ENCODE results near the gene GPRC5C.

Gene GPRC5C

DNA sequence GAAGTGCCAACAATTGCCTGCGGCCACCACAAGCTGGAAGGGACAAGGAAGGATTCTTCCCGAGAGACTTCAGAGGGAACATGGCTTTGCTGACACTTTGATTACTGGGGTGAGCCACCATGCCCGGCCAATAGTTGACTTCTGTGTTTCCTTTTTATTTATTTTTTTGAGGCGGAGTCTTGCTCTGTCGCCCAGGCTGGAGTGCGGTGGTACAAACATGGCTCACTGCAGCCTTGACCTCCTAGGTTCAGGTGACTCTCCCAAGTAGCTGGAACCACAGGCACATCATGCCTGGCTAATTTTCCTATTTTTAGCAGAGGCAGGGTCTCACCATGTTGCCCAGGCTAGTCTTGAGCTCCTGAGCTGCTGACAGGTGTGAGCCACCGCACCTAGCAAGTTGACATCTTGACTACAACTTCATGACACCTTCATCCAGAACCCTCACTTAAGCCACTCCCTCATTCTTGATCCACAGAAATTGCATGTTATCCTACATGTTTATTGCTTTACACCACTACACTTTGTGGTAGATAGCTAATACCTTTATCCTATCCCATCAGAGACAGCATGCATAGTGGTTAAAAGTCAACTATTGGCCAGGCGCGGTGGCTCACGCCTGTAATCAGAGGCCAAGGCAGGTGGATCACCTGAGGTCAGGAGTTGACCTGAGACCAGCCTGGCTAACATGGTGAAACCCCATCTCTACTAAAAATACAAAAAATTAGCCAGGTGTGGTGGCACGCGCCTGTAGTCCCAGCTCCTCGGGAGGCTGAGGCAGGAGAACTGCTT, 16.1 kb upstream of the GPRC5C start:
- H3K4me3 ChIP-seq (ENCODE audit: low read depth, low read length): no peak overlapping the region
- DNase-seq (ENCODE audit: low read depth): no peak
- TF ChIP-seq, protein P1, sequence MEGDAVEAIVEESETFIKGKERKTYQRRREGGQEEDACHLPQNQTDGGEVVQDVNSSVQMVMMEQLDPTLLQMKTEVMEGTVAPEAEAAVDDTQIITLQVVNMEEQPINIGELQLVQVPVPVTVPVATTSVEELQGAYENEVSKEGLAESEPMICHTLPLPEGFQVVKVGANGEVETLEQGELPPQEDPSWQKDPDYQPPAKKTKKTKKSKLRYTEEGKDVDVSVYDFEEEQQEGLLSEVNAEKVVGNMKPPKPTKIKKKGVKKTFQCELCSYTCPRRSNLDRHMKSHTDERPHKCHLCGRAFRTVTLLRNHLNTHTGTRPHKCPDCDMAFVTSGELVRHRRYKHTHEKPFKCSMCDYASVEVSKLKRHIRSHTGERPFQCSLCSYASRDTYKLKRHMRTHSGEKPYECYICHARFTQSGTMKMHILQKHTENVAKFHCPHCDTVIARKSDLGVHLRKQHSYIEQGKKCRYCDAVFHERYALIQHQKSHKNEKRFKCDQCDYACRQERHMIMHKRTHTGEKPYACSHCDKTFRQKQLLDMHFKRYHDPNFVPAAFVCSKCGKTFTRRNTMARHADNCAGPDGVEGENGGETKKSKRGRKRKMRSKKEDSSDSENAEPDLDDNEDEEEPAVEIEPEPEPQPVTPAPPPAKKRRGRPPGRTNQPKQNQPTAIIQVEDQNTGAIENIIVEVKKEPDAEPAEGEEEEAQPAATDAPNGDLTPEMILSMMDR (IDR thresholded peaks at IDR 0.05; ENCODE audit: control insufficient read depth, extremely low read depth, insufficient read depth): no peak

DNA sequence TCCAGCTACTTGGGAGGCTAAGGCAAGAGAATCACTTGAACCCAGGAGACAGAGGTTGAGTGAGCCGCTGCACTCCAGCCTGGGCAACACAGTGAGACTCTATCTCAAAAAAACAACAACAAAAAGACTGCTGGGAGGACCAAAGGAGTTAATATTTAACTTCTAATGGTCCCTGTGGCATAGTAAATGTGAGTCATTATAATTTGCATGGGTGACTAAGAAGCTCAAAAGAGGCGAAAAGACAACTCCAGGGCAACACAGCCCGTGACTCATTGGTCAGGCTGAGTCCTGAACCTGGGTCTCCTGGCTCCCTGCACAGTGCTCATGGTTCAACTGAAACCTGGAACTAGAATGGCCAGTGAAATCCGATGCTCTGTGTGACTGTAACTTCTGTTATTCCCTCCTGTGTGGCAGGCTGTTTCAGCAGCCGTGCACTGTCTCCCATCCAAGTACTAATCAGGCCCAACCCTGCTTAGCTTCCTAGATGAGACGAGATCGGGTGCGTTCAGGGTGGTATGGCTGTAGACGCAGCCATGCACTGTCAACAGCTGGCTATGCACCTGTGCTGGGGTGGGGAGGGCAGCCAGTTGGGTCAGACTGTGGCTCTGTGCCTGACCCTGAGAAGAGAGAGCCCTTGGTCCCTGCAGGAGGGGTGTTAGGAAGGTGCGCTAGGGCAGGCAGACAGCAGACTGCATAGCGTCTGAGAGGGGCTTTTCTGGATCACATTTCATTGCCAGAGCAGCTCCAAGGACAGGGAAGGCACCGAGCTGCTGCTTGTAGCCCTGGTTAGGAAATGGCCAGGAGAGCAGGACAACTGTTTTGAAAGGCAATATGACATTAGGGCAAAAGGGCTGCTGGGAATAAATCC, 14.5 kb upstream of the GPRC5C start:
- no peak overlapping the region for H3K4me3 ChIP-seq (ENCODE audit: low read depth, low read length)
- no peak for DNase-seq (ENCODE audit: low read depth)
- TF ChIP-seq, protein P1 (IDR thresholded peaks at IDR 0.05; ENCODE audit: control insufficient read depth, extremely low read depth, insufficient read depth): no peak

DNA sequence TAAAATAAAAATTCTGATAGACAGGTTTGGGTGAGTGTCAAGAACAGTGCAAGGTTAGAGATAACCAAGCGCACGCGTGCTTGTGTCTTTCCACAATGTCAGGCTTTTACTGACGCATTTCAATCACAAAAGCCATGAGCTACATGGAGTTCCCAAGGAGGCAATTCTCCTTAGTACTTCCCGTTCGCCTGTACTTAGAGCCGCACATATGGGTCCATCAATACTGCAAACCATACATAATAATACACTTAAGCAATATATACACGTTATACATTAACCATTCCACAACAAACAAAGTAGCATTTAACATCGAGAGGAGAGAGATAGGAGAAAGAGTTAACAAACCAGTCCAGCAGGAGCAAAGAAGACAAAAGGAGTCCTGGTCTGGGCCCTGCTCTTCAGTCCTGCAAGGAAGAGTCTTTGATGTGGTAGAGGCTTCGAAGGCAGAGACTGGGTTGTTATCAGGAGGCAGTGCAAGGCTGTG, 11.9 kb upstream of the GPRC5C start:
- no peak for DNase-seq (ENCODE audit: low read depth)
- TF ChIP-seq, protein P1 (IDR thresholded peaks at IDR 0.05; ENCODE audit: control insufficient read depth, extremely low read depth, insufficient read depth): no peak
- no peak overlapping the region for H3K4me3 ChIP-seq (ENCODE audit: low read depth, low read length)

DNA sequence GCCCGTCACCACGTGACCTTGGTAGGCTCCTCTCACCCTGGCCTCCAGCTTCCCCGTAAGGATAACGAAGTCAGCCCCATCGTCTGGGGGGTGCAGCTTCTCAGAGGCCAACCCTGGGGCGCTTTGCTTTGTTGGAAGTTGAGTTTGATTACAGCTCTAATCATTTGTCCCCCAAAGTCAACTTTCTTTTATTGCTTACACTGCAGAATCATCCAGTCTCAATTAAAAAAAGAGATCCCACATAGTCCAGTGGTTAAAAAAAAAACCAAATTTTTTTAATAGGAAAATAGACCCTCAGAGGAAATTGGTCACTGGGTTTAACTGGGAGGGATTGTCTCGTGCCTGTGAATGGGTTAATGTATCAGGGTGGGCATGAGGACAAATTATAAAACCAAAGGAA, 7.8 kb upstream of the GPRC5C start:
- DNase-seq (ENCODE audit: low read depth): no peak
- TF ChIP-seq, protein P1 (IDR thresholded peaks at IDR 0.05; ENCODE audit: control insufficient read depth, extremely low read depth, insufficient read depth): no peak

DNA sequence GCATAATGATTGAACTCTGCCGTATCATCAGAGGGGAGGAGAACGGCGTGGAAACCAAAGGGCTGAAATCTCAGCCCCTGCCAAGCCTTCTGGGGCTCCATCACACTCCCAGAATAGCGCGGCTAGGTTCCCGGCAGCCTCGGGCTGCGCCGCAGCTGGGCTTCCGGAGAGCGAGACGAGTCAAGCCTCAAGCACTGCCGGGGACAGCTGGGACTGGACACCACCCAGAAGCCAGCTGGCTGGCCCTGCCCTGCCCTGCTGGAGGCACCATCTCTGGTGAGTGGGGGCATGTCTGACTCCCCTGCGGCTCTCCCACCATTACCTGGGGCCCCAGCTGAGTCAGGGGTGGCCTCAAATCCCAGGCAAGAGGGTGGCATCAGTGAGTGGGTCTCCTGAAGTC, 7.2 kb upstream of the GPRC5C start:
- DNase-seq (ENCODE audit: low read depth): no peak
- H3K4me3 ChIP-seq (ENCODE audit: low read depth, low read length): no peak overlapping the region
- TF ChIP-seq, protein P1 (IDR thresholded peaks at IDR 0.05; ENCODE audit: control insufficient read depth, extremely low read depth, insufficient read depth): no peak

More for the DNA sequence above, 7.8 kb upstream of the GPRC5C start:
- no peak overlapping the region for H3K4me3 ChIP-seq (ENCODE audit: low read depth, low read length)

DNA sequence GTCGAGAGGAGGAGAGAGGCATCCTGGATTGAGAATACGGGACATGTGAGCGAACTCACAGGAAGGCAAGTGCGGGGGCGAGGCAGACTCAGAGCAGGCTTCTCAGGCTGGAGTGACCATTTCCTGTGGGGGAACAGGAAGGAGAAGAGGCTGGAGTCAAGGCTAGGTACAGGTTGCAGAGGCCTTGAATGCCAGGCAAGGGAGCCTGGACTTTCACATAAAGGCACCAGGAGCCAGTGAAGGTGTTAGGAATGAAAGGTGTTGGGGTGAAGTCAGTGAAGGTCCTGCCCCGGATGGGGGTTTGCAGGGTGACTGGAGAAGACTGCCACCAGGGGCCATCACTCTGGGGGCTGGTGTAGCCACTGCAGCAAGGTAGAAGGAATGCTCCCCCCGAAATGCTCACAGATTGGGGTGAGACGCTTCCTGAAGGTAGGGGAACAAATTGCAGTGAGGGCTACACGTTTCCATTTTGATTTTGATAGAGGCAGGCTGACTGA, 5.3 kb upstream of the GPRC5C start:
- no peak overlapping the region for H3K4me3 ChIP-seq (ENCODE audit: low read depth, low read length)
- TF ChIP-seq, protein P1 (IDR thresholded peaks at IDR 0.05; ENCODE audit: control insufficient read depth, extremely low read depth, insufficient read depth): no peak
- no peak for DNase-seq (ENCODE audit: low read depth)

All from LNCaP clone FGC (cell line).